Measurements from ENCODE around the gene IMP3.
A peak's percentile ranks its signal among the peaks of the same experiment; 100 is the strongest.
"Not testable (repeated sequence)": the region's sequence is repeated elsewhere in the genome, so short reads cannot be mapped to it uniquely, and the experiment has no call there.

IMP3 gene

GRCh38 chr15:75649848-75650247 is 9.8 kb upstream of the IMP3 start:
- DNase-seq = no peak

- no peak for DNase-seq
Measured at GRCh38 chr15:75649045-75649761, 9.2 kb upstream of the IMP3 start.

GRCh38 chr15:75648156-75649000 is 8.4 kb upstream of the IMP3 start:
- no peak for DNase-seq

- DNase-seq = peak; percentile 53
Measured at GRCh38 chr15:75647370-75648155, 7.5 kb upstream of the IMP3 start, which contains the start of gene SNX33. SNX33 (plus strand) TSS chr15:75647912; CDS start chr15:75649103, 1,191 bp downstream.

- no peak for DNase-seq
Measured at GRCh38 chr15:75646944-75647364, 6.9 kb upstream of the IMP3 start.

- DNase-seq = no peak
Measured at GRCh38 chr15:75646112-75646943, 6.3 kb upstream of the IMP3 start.

GRCh38 chr15:75644376-75644775 is 4.4 kb upstream of the IMP3 start:
- DNase-seq = no peak

GRCh38 chr15:75641603-75642002 is 1.6 kb upstream of the IMP3 start:
- no peak for DNase-seq

- no peak for DNase-seq
Measured at GRCh38 chr15:75641179-75641503, 1.1 kb upstream of the IMP3 start.

- peak; percentile 63 for DNase-seq
Measured at GRCh38 chr15:75640483-75641178, 607 bp upstream of the IMP3 start.

- no peak for DNase-seq
Measured at GRCh38 chr15:75639191-75639708, 774 bp downstream of the IMP3 start.

- DNase-seq = no peak
Measured at GRCh38 chr15:75637245-75638009, 2.6 kb downstream of the IMP3 start.

GRCh38 chr15:75636026-75636425 is 4.0 kb downstream of the IMP3 start:
- DNase-seq = no peak

- not testable (repeated sequence) for DNase-seq
Measured at GRCh38 chr15:75633922-75634321, 6.1 kb downstream of the IMP3 start.

- DNase-seq = no peak
Measured at GRCh38 chr15:75631935-75632334, 8.1 kb downstream of the IMP3 start.

- peak; percentile 87 for DNase-seq
Measured at GRCh38 chr15:75625542-75626347, 14.3 kb downstream of the IMP3 start, which contains the start of gene SNUPN. SNUPN (minus strand) TSS chr15:75625725; CDS start chr15:75621051, 4,674 bp downstream.

- no peak for DNase-seq
Measured at GRCh38 chr15:75622505-75622904, 17.5 kb downstream of the IMP3 start.

GRCh38 chr15:75620841-75621391 is 19.1 kb downstream of the IMP3 start:
- no peak for DNase-seq

GRCh38 chr15:75620058-75620820 is 19.8 kb downstream of the IMP3 start:
- no peak for DNase-seq

Data from NCI-H146 (cell line).